Left renal pelvis (tissue), 4 donors: ENCODE measurements around the gene VIM. TPM values are rescaled to one million over a fixed set of nuclear protein-coding genes. Genes with fewer than 3 reads are reported as not detected.
A peak's percentile ranks its signal among the peaks of the same experiment; 100 is the strongest.
"Not testable (repeated sequence)": the region's sequence is repeated elsewhere in the genome, so short reads cannot be mapped to it uniquely, and the experiment has no call there.

Source experiments
- DNase-seq, 4 donors: peaks; one replicate each; pipeline ENCODE4 v3.0.0-alpha.2; 2013; ENCODE audit warnings: low read depth in 4 of 4, low spot score in 3 of 4
- polyA plus RNA-seq, 4 donors: library from polyadenylated mRNA; unstranded; fragments of 120-200 nt; gene quantifications; one replicate each; pipeline ENCODE4 v1.2.1, GENCODE V29; 2013; ENCODE audit not compliant: insufficient read length in 4 of 4

VIM gene
- polyA plus RNA-seq, 4 donors, result 1,207 to 2,290 (median 1,301) TPM

- no peak for DNase-seq
Observed at GRCh38 chr10:17250736-17251135, 22.7 kb downstream of the VIM start.

GRCh38 chr10:17254543-17255050 is 26.6 kb downstream of the VIM start:
- DNase-seq, result not testable (repeated sequence)

GRCh38 chr10:17255512-17255911 is 27.5 kb downstream of the VIM start:
- DNase-seq, result no peak

- no peak for DNase-seq
Observed at GRCh38 chr10:17256051-17256450, 28.0 kb downstream of the VIM start.

- DNase-seq, result no peak
Observed at GRCh38 chr10:17256627-17257026, 28.6 kb downstream of the VIM start.

- peak; percentile 44 to 67 (median 52) for DNase-seq
Observed at GRCh38 chr10:17257466-17258321, 29.7 kb downstream of the VIM start.

GRCh38 chr10:17262502-17262901 is 34.5 kb downstream of the VIM start:
- no peak for DNase-seq

- no peak for DNase-seq
Observed at GRCh38 chr10:17263580-17263979, 35.5 kb downstream of the VIM start.

GRCh38 chr10:17265468-17265867 is 37.4 kb downstream of the VIM start:
- DNase-seq, result no peak

- DNase-seq, result not testable (repeated sequence)
Observed at GRCh38 chr10:17266549-17266948, 38.5 kb downstream of the VIM start.

- DNase-seq, result no peak
Observed at GRCh38 chr10:17272648-17273047, 44.6 kb downstream of the VIM start.

GRCh38 chr10:17273403-17273802 is 45.4 kb downstream of the VIM start:
- DNase-seq, result no peak

- no peak for DNase-seq
Observed at GRCh38 chr10:17276756-17277424, 48.8 kb downstream of the VIM start.

GRCh38 chr10:17278607-17279240 is 50.7 kb downstream of the VIM start:
- no peak for DNase-seq

GRCh38 chr10:17282311-17282710 is 54.3 kb downstream of the VIM start:
- no peak for DNase-seq

GRCh38 chr10:17286562-17287550 is 58.8 kb downstream of the VIM start:
- DNase-seq, result no peak
